Astrocyte (in vitro differentiated cells and primary cell): Measurements from ENCODE around the gene MESP2.

Experiments used
- CTCF ChIP-seq: IDR thresholded peaks from 2 replicates; pipeline ENCODE4 v1.5.1; 2011; ENCODE audit warnings: low read depth, mild to moderate bottlenecking, inconsistent platforms, low read length, moderate library complexity; ENCODE audit not compliant: insufficient read depth
- EZH2 ChIP-seq: IDR thresholded peaks from 2 replicates; pipeline ENCODE4 v1.6.1; 2012; ENCODE audit warnings: mild to moderate bottlenecking, low read length, inconsistent platforms; ENCODE audit not compliant: insufficient read depth

GRCh38 chr15:89774492-89774891, 1.6 kb upstream of the MESP2 start:
- TF ChIP-seq CTCF, result no peak
- no peak for TF ChIP-seq EZH2
